ENCODE measurements around the gene FAM89A.

GRCh38 chr1:231035799-231036198 lies 4.3 kb downstream of the FAM89A start:
- TF ChIP-seq CTCF (IDR thresholded peaks at IDR 0.05) (no peak), EZH2 (IDR thresholded peaks at IDR 0.05; ENCODE audit: borderline replicate concordance, insufficient read depth, low read depth, low read length, poor library complexity, severe bottlenecking) (no peak)

All from B cell (primary cell).